Fibroblast of pulmonary artery (primary cell): ENCODE data around the gene AK1.

ENCODE experiments used
- DNase-seq: peaks from one replicate; pipeline ENCODE4 v3.0.0-alpha.2; 2010; ENCODE audit warnings: low read depth
- H3K4me3 ChIP-seq: replicated peaks from 2 replicates; pipeline ENCODE4 v1.5.1; 2011; ENCODE audit warnings: low read depth, mild to moderate bottlenecking, control low read depth, low read length, moderate library complexity
- TF ChIP-seq, protein P1 (sequence below): IDR thresholded peaks from 2 replicates; pipeline ENCODE4 v1.5.1; 2011; ENCODE audit warnings: mild to moderate bottlenecking, control low read depth, low read length, inconsistent platforms; ENCODE audit errors: missing control alignments

The AK1 gene

GRCh38 chr9:127915801-127916719 is 38.6 kb upstream of the AK1 start:
- no peak for DNase-seq
- H3K4me3 ChIP-seq: peak overlapping the region; percentile 76
- TF ChIP-seq, protein P1, sequence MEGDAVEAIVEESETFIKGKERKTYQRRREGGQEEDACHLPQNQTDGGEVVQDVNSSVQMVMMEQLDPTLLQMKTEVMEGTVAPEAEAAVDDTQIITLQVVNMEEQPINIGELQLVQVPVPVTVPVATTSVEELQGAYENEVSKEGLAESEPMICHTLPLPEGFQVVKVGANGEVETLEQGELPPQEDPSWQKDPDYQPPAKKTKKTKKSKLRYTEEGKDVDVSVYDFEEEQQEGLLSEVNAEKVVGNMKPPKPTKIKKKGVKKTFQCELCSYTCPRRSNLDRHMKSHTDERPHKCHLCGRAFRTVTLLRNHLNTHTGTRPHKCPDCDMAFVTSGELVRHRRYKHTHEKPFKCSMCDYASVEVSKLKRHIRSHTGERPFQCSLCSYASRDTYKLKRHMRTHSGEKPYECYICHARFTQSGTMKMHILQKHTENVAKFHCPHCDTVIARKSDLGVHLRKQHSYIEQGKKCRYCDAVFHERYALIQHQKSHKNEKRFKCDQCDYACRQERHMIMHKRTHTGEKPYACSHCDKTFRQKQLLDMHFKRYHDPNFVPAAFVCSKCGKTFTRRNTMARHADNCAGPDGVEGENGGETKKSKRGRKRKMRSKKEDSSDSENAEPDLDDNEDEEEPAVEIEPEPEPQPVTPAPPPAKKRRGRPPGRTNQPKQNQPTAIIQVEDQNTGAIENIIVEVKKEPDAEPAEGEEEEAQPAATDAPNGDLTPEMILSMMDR: no peak

DNA sequence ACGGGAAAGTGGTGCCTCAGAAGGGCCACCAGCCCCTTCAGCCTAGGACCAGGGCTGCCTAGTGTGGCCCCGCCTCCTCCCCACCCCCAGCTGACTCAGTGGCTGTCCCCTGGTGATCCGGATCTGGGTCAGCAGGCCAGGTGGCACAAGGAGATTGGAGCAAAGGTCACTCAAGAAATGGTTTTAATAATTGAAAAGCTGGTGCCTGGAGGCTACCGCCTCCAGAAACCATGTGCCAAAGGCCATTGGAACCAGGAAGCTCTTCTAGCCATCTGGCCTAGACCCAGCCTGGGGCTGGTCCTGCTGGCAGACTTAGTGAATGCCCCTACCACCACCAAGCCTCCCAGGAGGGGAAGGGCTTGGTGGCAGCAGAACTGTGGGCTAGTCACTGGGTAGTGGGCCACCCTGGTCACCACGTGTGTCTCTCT is 37.9 kb upstream of the AK1 start:
- no peak overlapping the region for H3K4me3 ChIP-seq
- DNase-seq: no peak
- TF ChIP-seq, protein P1: no peak

GRCh38 chr9:127913682-127914081 is 36.2 kb upstream of the AK1 start:
- TF ChIP-seq, protein P1: no peak
- H3K4me3 ChIP-seq: no peak overlapping the region
- no peak for DNase-seq

DNA sequence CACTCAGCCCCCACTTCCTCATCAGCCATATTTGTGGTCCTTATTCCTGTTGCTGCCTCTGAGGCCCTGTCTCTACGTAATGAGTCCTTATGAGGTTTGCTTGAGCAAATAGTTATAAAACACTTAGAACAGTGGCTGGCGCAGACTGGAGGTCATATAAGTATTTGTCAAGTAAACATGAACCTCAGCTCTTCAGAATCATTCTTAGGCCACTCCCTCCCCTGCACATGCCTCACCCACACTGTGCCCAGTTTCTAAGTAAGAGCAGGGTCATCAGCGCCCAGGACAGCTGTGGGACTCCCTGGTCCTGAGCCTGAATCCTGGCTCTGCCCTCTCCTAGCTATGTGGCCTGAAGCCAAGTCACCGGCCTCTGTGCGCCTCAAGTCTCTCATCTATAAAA is 35.4 kb upstream of the AK1 start:
- TF ChIP-seq, protein P1: no peak
- H3K4me3 ChIP-seq: no peak overlapping the region
- no peak for DNase-seq

GRCh38 chr9:127912296-127912695 is 34.8 kb upstream of the AK1 start:
- H3K4me3 ChIP-seq: no peak overlapping the region
- no peak for DNase-seq
- TF ChIP-seq, protein P1: no peak

DNA sequence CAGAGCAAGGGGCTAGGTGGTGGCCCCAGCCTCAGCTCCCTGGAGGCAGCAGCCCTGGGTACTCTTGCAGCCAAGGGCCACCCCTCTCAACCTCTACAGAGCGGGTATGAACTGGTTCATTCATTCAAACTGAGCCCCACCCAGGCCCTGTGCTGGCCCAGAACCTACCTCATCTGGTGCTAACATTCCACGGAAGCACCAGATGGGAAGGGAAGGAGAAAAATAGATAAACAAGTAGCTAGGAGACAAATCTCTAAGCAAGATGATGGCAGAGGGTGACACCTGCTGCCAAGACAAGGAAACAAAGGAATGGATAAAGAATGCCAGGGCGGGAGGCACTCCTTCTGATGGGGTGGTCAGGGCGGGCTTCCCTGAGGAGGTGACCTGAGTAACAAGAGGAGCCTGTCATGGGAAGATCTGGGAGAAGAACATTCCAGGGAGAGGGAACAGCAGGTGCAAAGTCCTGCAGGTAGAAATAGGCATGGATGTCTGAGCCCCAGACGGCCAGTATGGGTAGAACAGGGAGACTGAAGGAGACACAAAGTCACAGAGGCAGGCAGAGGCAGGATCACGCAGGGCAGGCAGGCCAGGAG is 33.2 kb upstream of the AK1 start:
- peak; percentile 34 for DNase-seq

More for the DNA sequence above, 33.2 kb upstream of the AK1 start:
- H3K4me3 ChIP-seq: no peak overlapping the region
- TF ChIP-seq, protein P1: no peak
